Measurements from ENCODE around the gene ARHGEF28.

The ARHGEF28 gene

DNA sequence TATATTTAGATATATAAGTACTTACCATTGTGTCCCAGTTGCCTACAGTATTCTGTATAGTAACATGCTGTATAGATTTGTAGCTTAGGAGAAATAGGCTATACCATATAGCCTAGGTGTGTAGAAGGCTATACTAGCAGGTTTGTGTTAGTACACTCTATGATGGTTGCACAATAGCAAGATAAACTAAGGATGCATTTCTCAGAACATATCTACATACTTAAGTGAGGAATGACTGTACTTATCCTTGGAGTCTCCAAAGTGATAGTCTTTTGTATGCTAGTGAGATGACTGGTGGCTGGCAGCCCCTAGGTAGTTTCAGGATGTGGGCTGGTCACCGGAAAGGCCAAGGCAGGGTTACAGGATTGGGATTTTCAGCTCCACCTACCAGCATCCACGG is 208.7 kb downstream of the ARHGEF28 start:
- Histone ChIP-seq H3K27ac (no peak overlapping the region), H3K27me3 (replicated peaks) (no peaks in the 10 kb centered on the region), H3K36me3 (replicated peaks) (peaks cover 2% of the 10 kb centered on the region), H3K4me3 (ENCODE audit: low read depth, low read length) (no peak overlapping the region)
- DNase-seq: no peak
- TF ChIP-seq, protein P1, sequence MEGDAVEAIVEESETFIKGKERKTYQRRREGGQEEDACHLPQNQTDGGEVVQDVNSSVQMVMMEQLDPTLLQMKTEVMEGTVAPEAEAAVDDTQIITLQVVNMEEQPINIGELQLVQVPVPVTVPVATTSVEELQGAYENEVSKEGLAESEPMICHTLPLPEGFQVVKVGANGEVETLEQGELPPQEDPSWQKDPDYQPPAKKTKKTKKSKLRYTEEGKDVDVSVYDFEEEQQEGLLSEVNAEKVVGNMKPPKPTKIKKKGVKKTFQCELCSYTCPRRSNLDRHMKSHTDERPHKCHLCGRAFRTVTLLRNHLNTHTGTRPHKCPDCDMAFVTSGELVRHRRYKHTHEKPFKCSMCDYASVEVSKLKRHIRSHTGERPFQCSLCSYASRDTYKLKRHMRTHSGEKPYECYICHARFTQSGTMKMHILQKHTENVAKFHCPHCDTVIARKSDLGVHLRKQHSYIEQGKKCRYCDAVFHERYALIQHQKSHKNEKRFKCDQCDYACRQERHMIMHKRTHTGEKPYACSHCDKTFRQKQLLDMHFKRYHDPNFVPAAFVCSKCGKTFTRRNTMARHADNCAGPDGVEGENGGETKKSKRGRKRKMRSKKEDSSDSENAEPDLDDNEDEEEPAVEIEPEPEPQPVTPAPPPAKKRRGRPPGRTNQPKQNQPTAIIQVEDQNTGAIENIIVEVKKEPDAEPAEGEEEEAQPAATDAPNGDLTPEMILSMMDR (IDR thresholded peaks at IDR 0.05; ENCODE audit: low read depth, low read length, missing control alignments): no peak
- in situ Hi-C loops (cut with HindIII; ENCODE audit: low pct_ligation_motif_present, low sequenced_read_pairs): no loop called here

DNA sequence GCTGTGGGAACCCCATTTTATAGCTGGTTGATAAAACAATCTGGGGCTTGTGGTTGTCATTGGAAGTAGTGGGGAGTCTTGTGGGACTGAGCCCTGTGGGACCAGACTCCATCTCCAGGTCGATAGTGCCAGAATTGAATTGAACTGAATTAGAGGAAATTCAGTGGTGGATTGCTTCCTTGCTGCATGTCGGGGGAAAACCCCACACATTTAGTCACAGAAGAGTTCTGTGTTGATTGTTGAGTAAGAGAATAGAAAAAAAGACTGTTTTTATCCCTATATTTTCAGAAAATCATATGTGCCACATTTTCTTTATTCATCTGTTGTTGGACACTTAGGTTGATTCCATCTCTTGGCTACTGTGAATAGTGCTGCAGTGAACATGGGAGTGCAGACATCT is 209.7 kb downstream of the ARHGEF28 start:
- in situ Hi-C loops (cut with HindIII; ENCODE audit: low pct_ligation_motif_present, low sequenced_read_pairs): no loop called here
- Histone ChIP-seq H3K27me3 (replicated peaks) (no peaks in the 10 kb centered on the region), H3K4me3 (ENCODE audit: low read depth, low read length) (no peak overlapping the region), H3K27ac (no peak overlapping the region), H3K36me3 (replicated peaks) (peaks cover 2% of the 10 kb centered on the region)
- TF ChIP-seq, protein P1 (IDR thresholded peaks at IDR 0.05; ENCODE audit: low read depth, low read length, missing control alignments): no peak
- DNase-seq: no peak

DNA sequence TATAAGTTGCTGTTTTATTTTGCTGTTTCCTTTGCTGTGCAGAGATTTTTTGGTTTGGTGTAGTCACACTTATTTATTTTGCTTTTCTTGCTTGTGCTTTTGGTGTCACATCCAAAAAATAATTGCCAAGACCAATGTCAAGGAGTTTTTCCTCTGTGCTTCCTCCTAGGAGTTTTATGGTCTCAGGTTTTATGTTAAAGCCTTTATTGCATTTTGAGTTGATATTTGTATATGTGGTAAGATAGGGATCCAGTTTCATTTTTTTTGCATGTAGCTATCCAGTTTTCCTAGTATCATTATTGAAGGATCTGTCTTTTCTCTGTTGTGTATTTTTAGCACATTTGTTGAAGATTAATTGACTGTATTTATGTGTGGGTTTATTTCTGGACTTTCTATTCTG is 210.6 kb downstream of the ARHGEF28 start:
- no peak overlapping the region for H3K4me3 ChIP-seq (ENCODE audit: low read depth, low read length)
- H3K36me3 ChIP-seq (replicated peaks): peaks cover 2% of the 10 kb centered on the region
- in situ Hi-C loops (cut with HindIII; ENCODE audit: low pct_ligation_motif_present, low sequenced_read_pairs): no loop called here
- H3K27me3 ChIP-seq (replicated peaks): no peaks in the 10 kb centered on the region
- no peak for DNase-seq
- TF ChIP-seq, protein P1 (IDR thresholded peaks at IDR 0.05; ENCODE audit: low read depth, low read length, missing control alignments): no peak
- no peak overlapping the region for H3K27ac ChIP-seq

DNA sequence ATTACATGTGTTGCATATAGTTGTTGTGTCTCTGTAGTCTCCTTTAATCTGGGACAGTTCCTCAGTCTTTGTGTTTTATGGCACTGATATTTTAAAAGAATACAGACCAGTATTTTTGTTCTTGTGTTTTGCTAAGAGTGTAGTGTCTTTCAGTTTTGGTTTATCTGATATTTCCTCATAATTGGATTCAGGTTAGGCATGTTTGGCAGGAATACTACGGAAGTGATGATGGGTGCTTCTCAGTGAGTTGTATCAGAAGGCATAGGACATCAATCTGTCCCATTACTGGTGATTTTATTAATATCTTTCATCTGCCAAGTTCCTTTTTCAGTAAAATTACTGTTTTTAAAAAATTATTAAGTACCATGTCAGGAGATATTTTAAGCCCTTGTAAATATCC is 212.9 kb downstream of the ARHGEF28 start:
- Histone ChIP-seq H3K27ac (no peak overlapping the region), H3K36me3 (replicated peaks) (no peaks in the 10 kb centered on the region), H3K27me3 (replicated peaks) (no peaks in the 10 kb centered on the region), H3K4me3 (ENCODE audit: low read depth, low read length) (no peak overlapping the region)
- DNase-seq: no peak
- TF ChIP-seq, protein P1 (IDR thresholded peaks at IDR 0.05; ENCODE audit: low read depth, low read length, missing control alignments): no peak
- in situ Hi-C loops (cut with HindIII; ENCODE audit: low pct_ligation_motif_present, low sequenced_read_pairs): no loop called here

DNA sequence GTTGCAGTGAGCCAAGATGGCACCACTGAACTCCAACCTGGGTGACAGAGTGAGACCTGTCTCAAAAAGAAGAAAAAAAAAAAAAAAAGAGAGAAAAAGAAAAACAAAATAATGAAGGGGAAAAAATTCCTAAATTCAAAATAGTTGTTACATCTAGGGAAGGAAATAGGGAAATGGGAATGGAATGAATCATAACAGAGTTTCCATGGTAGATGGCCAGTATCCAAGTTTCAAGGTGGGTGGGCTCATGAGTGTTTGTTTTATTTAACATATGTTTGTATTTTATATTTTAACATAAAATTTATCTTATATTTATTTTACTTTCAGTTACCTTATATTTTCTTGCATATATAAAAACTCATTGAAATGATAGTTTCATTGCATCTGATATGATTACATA is 215.6 kb downstream of the ARHGEF28 start:
- Histone ChIP-seq H3K27me3 (replicated peaks) (no peaks in the 10 kb centered on the region), H3K27ac (no peak overlapping the region), H3K4me3 (ENCODE audit: low read depth, low read length) (no peak overlapping the region), H3K36me3 (replicated peaks) (no peaks in the 10 kb centered on the region)
- no peak for DNase-seq
- TF ChIP-seq, protein P1 (IDR thresholded peaks at IDR 0.05; ENCODE audit: low read depth, low read length, missing control alignments): no peak
- in situ Hi-C loops (cut with HindIII; ENCODE audit: low pct_ligation_motif_present, low sequenced_read_pairs): no loop called here

DNA sequence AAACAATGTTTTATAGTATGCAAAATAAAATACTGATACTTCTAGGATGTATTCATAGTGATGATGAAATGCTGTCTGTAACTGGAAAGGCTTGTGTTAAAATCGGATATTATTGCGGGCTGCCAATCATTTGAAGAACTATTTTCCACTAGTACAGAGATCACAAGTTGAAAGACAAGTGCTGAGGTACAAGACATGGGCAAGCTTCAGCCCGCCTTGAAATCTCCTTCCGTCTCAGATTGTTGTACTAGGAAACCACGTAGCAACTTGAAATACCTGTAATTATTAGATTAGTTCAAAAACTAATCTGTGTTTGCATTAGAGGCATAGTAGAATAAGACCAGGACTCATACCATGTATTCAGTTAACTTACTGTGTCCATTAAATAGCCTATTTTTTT is 218.2 kb downstream of the ARHGEF28 start:
- no peaks in the 10 kb centered on the region for H3K27me3 ChIP-seq (replicated peaks)
- TF ChIP-seq, protein P1 (IDR thresholded peaks at IDR 0.05; ENCODE audit: low read depth, low read length, missing control alignments): no peak
- no peak for DNase-seq
- in situ Hi-C loops (cut with HindIII; ENCODE audit: low pct_ligation_motif_present, low sequenced_read_pairs): no loop called here
- H3K4me3 ChIP-seq (ENCODE audit: low read depth, low read length): no peak overlapping the region
- no peak overlapping the region for H3K27ac ChIP-seq
- H3K36me3 ChIP-seq (replicated peaks): no peaks in the 10 kb centered on the region

All from brain microvascular endothelial cell (primary cell).